Measurements from ENCODE around the gene CDHR5.

CDHR5 gene

DNA sequence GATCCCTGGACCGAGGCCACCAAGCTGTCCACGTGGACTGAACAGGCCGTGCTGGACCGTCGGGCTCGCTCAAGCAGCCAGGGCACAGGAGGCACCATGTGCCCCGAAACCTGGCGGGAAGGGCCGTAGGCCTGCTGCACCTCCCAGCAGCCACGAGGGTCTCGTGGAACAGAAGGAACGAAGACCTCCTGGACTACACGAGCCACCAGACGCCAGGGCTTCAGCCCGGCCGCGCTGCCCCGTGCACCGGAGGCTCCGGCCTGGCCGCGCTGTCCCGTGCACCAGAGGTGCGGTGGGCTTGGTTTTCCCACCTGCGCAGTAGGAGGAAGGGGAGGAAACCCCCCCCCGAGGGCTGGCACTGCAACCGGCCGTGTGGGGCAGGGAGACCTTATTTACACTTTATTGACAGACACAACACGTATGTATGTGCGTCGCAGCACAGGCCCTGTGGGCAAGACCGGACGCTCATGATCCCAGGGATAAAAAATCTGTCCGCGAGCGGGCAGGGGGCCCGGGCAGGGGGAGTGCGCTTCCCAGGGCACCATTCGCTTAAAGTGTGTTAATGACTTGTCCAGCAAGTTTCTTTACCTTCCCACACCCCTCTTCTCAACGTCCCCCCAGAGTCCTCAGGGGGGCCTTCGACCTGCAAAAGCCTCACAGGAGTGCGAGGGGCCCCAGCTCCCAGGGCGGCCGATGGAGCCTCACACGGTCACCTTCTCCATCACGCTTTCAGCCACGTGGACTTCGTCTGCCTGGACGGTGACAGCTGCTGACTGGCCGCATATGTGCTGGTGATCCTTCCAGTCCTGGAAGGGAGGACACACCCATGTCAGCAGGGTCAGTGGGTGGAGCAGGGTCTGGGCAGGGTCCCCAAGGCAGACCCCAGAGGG, 19.3 kb upstream of the CDHR5 start:
- Histone ChIP-seq H3K4me3 (ENCODE audit: insufficient read depth, low read length, poor library complexity, severe bottlenecking) (no peak overlapping the region), H3K27me3 (ENCODE audit: low read length) (no peaks in the 10 kb centered on the region), H3F3A (ENCODE audit: insufficient read depth) (peaks cover 3% of the 10 kb centered on the region; the same call in 1 of the 2 replicates), H2AFZ (ENCODE audit: low read depth, low read length, severe bottlenecking) (no peak overlapping the region), H4K20me1 (ENCODE audit: low read depth, low read length) (no peaks in the 10 kb centered on the region), H3K36me3 (ENCODE audit: low read length) (no peaks in the 10 kb centered on the region), H3K9me2 (replicated peaks; ENCODE audit: insufficient read depth, low read length) (no peaks in the 10 kb centered on the region), H3K9me3 (ENCODE audit: insufficient read depth, low read length) (no peaks in the 10 kb centered on the region), H3K4me2 (ENCODE audit: low read depth, low read length, poor library complexity, severe bottlenecking) (no peak overlapping the region), H3K79me2 (ENCODE audit: insufficient read depth, low read length) (no peaks in the 10 kb centered on the region), H3K27ac (ENCODE audit: low read depth, low read length) (no peak overlapping the region), H3K9ac (ENCODE audit: low read length) (no peak overlapping the region)
- TF ChIP-seq, protein P1, sequence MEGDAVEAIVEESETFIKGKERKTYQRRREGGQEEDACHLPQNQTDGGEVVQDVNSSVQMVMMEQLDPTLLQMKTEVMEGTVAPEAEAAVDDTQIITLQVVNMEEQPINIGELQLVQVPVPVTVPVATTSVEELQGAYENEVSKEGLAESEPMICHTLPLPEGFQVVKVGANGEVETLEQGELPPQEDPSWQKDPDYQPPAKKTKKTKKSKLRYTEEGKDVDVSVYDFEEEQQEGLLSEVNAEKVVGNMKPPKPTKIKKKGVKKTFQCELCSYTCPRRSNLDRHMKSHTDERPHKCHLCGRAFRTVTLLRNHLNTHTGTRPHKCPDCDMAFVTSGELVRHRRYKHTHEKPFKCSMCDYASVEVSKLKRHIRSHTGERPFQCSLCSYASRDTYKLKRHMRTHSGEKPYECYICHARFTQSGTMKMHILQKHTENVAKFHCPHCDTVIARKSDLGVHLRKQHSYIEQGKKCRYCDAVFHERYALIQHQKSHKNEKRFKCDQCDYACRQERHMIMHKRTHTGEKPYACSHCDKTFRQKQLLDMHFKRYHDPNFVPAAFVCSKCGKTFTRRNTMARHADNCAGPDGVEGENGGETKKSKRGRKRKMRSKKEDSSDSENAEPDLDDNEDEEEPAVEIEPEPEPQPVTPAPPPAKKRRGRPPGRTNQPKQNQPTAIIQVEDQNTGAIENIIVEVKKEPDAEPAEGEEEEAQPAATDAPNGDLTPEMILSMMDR (IDR thresholded peaks at IDR 0.05; ENCODE audit: insufficient read depth, low read length, poor library complexity, severe bottlenecking): no peak
- no peak for TF ChIP-seq EZH2phosphoT487 (conservative IDR thresholded peaks at IDR 0.05; ENCODE audit: low read length)

DNA sequence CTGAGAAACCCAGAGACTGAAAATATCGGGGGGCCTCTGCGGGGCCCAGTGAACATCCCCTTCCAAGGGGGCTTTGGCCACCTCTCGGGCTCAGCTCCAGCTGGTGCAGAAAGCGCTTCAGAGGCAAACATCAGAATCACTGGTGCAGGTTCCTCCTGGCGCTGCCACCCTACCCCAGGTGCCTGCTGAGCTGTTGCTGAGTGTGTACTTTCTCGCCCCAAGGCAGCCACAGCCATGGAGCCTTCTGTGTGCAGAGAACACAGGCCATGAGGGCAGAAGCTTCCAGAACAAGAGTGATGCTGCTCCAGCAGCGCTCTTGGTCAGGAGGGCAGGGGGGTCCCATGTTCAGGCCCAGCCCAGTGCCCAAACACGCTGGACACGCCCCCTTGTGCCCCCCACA, 18.6 kb upstream of the CDHR5 start:
- Histone ChIP-seq H3K4me3 (ENCODE audit: insufficient read depth, low read length, poor library complexity, severe bottlenecking) (no peak overlapping the region), H3K9ac (ENCODE audit: low read length) (no peak overlapping the region), H3F3A (ENCODE audit: insufficient read depth) (peaks cover 3% of the 10 kb centered on the region; the same call in 1 of the 2 replicates), H3K9me2 (replicated peaks; ENCODE audit: insufficient read depth, low read length) (no peaks in the 10 kb centered on the region), H3K79me2 (ENCODE audit: insufficient read depth, low read length) (no peaks in the 10 kb centered on the region), H3K9me3 (ENCODE audit: insufficient read depth, low read length) (no peaks in the 10 kb centered on the region), H4K20me1 (ENCODE audit: low read depth, low read length) (no peaks in the 10 kb centered on the region), H3K4me2 (ENCODE audit: low read depth, low read length, poor library complexity, severe bottlenecking) (no peak overlapping the region), H3K27me3 (ENCODE audit: low read length) (no peaks in the 10 kb centered on the region), H2AFZ (ENCODE audit: low read depth, low read length, severe bottlenecking) (no peak overlapping the region), H3K27ac (ENCODE audit: low read depth, low read length) (no peak overlapping the region), H3K36me3 (ENCODE audit: low read length) (no peaks in the 10 kb centered on the region)
- TF ChIP-seq, protein P1 (IDR thresholded peaks at IDR 0.05; ENCODE audit: insufficient read depth, low read length, poor library complexity, severe bottlenecking): no peak
- TF ChIP-seq EZH2phosphoT487 (conservative IDR thresholded peaks at IDR 0.05; ENCODE audit: low read length): no peak

DNA sequence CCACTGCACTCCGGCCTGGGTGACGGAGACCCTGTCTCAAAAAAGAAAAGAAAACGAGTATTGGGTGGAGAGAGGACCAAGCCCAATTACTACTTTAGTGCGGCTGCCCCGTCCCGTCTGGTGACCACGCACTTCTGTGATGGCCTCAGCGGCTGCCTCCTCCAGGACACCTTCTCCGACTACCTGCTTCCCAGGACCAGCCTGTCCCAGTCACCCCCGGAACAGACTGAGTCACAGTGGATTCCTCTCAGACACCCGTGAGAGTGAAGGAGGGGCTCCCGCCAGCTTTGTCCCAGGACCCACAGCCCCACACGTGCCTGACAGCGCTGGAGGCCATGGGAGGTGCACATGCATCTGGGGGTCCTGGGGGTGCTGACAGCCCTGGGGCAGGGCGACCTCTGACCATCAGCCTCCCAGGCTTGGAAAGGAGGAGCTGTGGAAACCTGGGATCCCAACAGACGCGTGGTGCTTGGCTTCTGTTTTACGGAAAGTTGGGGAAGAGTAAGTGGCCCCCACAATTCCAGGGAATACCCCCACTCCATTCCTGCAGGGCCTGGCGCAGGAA, 17.1 kb upstream of the CDHR5 start:
- TF ChIP-seq EZH2phosphoT487 (conservative IDR thresholded peaks at IDR 0.05; ENCODE audit: low read length): no peak
- TF ChIP-seq, protein P1 (IDR thresholded peaks at IDR 0.05; ENCODE audit: insufficient read depth, low read length, poor library complexity, severe bottlenecking): no peak
- no peak overlapping the region for H3K4me3 ChIP-seq (ENCODE audit: insufficient read depth, low read length, poor library complexity, severe bottlenecking)
- no peak overlapping the region for H3K27ac ChIP-seq (ENCODE audit: low read depth, low read length)
- H3K79me2 ChIP-seq (ENCODE audit: insufficient read depth, low read length): no peaks in the 10 kb centered on the region
- H3F3A ChIP-seq (ENCODE audit: insufficient read depth): 0 out of 2 replicates have a peak, but pooled peaks cover 3% of the 10 kb centered on the region
- no peaks in the 10 kb centered on the region for H3K36me3 ChIP-seq (ENCODE audit: low read length)
- no peaks in the 10 kb centered on the region for H4K20me1 ChIP-seq (ENCODE audit: low read depth, low read length)
- no peaks in the 10 kb centered on the region for H3K27me3 ChIP-seq (ENCODE audit: low read length)
- H2AFZ ChIP-seq (ENCODE audit: low read depth, low read length, severe bottlenecking): no peak overlapping the region
- no peaks in the 10 kb centered on the region for H3K9me3 ChIP-seq (ENCODE audit: insufficient read depth, low read length)
- no peak overlapping the region for H3K4me2 ChIP-seq (ENCODE audit: low read depth, low read length, poor library complexity, severe bottlenecking)
- no peak overlapping the region for H3K9ac ChIP-seq (ENCODE audit: low read length)
- H3K9me2 ChIP-seq (replicated peaks; ENCODE audit: insufficient read depth, low read length): no peaks in the 10 kb centered on the region

All from SU-DHL-6 (cell line).